Activated gamma-delta T cell (primary cell): ENCODE data around the gene NR2F1.

Experiments used
- DNase-seq: peaks from one replicate; lab custom pipeline; 2025; lab: John Stamatoyannopoulos, UW

Gene NR2F1

GRCh38 chr5:93604644-93605515 lies 21.9 kb downstream of the NR2F1 start:
- no peak for DNase-seq

DNA sequence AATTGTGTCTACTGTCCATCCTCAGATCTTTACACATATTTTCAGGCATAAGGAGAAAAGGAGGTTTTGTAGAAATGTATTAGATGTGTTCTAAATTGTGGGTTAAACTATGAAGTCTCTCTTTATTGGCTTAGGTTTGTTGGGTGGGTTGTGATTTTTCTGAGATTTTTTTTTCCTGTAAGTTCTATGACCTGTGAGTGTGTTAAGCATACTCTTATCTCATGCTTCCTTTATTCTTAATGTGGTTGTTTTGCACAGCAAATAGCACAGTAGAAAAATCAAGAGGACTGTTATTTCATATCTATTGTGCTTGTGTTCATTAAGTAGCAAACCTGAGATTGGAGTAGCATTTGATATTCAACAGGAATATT lies 23.3 kb downstream of the NR2F1 start:
- DNase-seq: no peak

DNA sequence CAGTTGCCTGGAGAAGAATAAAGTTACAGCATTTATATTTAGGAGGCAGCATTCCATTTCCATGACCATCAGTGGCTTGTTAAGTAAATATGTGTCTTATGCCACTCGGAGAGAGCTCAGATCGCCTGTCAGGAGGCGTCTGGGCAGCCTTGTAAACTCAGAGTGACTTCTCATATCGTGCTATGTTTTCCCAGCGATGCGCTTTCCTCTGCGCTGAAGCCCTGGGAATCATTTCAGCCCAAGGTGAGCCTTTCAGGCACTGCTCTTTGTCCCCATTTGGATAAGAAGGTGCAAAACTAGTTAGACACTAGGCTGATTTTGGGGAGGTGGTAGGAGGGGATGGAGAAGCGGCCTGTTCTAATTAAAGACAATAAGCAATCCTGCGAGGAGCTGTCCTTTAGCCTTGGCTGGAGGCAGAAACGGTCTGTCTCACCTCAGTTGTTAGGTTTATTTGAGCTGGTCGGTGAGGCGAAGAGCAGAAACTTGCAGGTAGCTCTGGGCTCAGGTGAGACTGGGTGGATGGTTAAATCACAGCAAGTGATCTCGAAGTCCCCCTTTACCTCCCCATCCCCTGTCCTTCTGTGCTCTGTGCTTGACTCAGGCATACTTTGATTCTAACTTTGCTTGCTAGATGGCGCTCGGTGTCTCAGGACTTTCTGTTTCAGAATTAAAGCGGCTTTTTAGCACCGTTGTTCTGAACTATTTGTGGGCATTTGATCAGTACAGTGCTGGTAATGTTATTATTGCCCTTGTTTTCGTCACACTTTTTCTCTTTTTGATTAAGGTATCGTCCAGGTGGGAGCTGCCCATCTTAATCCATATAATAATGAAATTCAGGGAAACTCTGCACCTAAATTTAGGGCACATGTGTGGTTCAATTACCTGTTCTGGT lies 24.6 kb downstream of the NR2F1 start:
- no peak for DNase-seq

DNA sequence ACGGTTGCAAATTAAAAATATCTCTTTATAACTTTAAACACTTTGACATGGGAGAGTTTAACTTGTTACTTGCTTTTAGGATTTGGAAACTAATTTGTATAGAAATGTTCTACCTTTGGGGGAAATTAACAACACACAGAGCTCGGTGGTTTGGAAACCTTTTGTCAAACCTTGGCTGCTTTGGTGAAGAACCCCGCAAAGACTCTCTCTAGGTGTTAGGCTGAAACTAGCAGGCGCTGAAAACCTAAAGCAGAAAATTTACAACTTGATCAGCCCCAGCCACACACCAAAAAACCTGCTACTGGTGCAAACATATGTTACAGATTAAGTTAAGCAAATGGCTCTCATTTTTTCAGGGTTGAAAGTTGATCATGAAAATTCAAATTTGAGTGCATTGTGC lies 25.8 kb downstream of the NR2F1 start:
- no peak for DNase-seq

GRCh38 chr5:93609762-93610161 lies 26.7 kb downstream of the NR2F1 start:
- DNase-seq: no peak

- DNase-seq: no peak
These were observed 27.7 kb downstream of the NR2F1 start for GRCh38 chr5:93610581-93611272.

GRCh38 chr5:93611273-93611975 lies 28.4 kb downstream of the NR2F1 start:
- DNase-seq: no peak

DNA sequence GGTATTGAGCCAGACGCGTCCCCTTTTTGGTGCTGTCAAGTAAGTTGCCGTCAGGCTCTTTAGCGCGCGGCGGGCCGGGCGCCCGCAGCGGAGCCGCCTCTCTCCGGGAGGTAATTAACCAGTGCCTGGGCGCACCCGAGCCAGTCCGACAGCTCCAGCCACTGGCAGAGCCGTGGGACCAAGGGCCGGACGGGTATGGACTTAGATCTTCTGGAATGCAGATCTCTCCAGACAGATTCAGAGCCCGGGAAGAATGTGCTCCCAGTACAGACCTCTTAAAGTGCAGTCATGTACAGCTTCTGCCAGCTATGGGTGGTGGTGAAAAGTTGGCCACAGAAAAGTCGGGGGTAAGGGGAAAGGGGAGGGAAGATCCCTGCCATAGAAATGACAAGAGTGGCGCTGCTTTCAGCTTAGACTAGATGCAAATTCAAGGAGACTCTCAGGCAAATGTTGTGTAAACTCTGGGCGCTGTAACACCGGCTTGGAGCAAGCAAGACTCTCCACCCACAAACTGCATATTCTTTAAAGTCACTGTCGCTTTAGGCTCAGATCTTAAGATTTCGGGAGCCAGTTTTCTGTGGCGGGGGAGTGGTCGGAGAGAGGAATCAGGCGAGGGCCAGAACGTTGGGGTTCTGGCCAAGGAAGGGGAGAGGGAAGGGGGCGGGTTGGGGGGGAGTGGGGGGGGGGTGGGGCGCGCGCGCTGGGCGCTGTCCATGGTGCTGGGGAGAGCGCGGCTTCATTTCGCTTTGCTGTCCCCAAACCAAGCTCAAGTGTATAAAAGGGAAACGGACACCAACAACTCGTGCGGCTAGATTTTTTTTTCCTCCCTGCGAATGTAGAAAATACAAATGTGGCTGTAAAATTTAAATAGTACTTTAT lies 29.2 kb downstream of the NR2F1 start:
- peak; percentile 7 for DNase-seq

- no peak for DNase-seq
These were observed 29.8 kb downstream of the NR2F1 start for GRCh38 chr5:93612855-93613243.

DNA sequence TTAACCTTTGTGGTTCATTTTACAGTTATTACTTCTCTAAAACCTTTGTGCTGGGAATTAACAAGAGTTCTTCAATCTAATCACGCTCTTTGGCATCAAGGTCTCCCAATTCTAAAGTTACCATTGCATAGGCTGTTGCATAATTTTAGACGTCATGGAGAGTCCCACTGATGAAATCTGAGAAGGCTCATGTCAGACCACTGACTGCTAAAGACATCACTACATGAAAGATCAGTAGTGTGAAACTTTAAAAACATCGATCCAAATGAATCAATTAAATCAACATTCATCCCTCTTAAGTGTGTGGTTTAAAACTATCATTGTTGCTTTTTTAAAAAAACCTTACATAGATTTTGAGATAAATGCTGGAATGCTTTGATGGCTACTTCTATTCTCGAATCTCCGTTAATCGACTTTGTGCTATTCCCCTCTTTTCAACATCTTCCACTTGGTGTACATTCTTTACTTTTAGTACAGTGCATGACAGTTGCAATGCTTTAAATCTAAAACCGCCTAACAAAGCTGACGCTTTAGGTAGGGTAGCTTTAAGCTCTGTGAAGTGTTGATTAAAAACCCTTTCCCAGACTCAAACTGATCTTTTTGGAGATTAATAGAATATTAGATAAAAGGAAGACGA lies 33.6 kb downstream of the NR2F1 start:
- no peak for DNase-seq

GRCh38 chr5:93620487-93621326 lies 37.7 kb downstream of the NR2F1 start:
- DNase-seq: peak; percentile 53

GRCh38 chr5:93621327-93621798 lies 38.3 kb downstream of the NR2F1 start:
- DNase-seq: no peak

- DNase-seq: no peak
These were observed 39.3 kb downstream of the NR2F1 start for GRCh38 chr5:93622240-93622885.

- no peak for DNase-seq
These were observed 40.1 kb downstream of the NR2F1 start for GRCh38 chr5:93623153-93623552.

DNA sequence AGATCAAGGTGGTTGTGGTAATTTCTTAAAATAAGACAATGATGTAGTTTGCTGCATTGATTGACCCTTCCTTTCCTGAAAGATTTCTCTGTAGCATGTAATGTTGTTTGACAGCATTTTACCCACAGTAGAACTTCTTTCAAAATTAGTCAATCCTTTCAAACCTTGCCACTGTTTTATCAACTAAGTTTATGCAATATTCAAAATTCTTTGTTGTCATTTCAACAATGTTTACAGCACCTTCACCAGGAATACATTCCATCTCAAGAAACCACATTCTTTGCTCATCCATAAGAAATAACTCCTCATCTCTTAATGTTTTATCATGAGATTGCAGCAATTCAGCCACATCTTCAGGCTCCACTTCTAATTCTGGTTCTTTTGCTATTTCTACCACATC lies 43.8 kb downstream of the NR2F1 start:
- DNase-seq: no peak

DNA sequence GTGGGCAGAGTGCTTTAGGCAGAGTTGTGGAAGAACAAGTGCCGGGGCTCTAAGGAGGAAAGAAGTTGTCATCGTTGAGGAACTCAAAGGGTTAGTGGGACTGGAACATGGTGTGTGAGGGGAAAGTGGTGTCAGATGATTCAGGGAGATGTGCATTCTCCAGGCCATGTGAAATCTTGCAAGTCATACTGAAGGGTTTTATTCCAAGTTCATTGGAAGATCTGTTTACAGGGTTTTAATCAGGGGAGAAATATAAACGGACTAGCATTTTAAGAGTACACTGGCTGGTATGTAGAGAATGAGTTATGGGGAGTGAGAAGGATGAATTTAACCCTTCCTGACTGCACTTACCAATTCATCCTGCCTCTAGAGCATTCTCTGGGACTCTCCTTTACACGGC lies 49.3 kb downstream of the NR2F1 start:
- DNase-seq: no peak

GRCh38 chr5:93635991-93636390 lies 53.0 kb downstream of the NR2F1 start:
- DNase-seq: no peak

- DNase-seq: no peak
These were observed 53.8 kb downstream of the NR2F1 start for GRCh38 chr5:93636837-93637236.

DNA sequence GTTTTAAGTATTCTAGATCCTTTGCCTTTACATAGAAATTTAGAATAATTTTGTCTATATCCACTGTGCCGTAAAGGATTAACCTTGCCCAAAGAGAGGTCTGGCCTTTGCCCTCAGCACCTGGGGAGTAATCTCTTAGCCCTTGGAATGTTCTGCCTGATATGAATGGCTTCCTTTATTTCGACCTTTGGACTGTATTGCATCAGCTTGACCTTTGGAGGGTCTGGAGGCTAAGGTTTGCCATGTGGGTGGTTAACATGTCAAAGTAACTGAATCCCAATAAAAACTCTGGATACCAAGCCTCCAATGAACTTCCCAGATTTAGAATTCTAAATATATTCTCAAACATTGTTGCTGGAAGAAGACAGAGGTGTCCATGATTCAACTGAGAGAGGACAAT lies 54.7 kb downstream of the NR2F1 start:
- DNase-seq: no peak
